ENCODE results near the gene LIME1.

LIME1 gene

DNA sequence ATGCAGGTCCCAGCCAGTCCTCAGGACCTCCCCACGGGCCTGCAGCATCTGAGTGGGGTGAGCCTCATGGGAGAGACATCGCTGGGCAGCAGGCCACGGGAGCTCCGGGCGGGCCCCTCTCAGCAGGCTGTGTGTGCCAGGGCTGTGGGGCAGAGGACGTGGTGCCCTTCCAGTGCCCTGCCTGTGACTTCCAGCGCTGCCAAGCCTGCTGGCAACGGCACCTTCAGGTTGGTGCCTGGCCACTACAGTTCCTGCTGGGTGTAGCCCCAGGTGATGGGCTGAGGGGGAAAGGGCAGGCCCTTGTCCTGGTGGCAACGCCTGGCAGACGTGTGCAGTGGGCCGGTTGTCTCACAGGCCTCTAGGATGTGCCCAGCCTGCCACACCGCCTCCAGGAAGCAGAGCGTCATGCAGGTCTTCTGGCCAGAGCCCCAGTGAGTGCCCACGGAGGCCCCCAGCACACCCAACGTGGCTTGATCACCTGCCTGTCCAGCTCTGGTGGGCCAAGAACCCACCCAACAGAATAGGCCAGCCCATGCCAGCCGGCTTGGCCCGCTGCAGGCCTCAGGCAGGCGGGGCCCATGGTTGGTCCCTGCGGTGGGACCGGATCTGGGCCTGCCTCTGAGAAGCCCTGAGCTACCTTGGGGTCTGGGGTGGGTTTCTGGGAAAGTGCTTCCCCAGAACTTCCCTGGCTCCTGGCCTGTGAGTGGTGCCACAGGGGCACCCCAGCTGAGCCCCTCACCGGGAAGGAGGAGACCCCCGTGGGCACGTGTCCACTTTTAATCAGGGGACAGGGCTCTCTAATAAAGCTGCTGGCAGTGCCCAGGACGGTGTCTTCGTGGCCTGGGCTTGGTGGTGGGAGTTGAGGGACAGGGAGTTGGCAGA lies 40.8 kb upstream of the LIME1 start:
- Histone ChIP-seq H3K36me3 (ENCODE audit: control insufficient read depth, low read length) (peaks cover 12% of the 10 kb centered on the region), H3K4me1 (ENCODE audit: control insufficient read depth, low read length) (peaks cover 9% of the 10 kb centered on the region), H3K27me3 (ENCODE audit: control insufficient read depth, low read length) (no peaks in the 10 kb centered on the region), H3K4me3 (ENCODE audit: low read length) (no peak overlapping the region), H3K9me3 (ENCODE audit: control insufficient read depth, insufficient read depth, low read length) (no peaks in the 10 kb centered on the region), H3K79me2 (ENCODE audit: control insufficient read depth, low read length) (no peaks in the 10 kb centered on the region), H3K4me2 (ENCODE audit: low read length) (no peak overlapping the region), H3K27ac (ENCODE audit: low read depth, low read length) (no peak overlapping the region), H3K9me2 (replicated peaks; ENCODE audit: control insufficient read depth, low read length) (no peaks in the 10 kb centered on the region), H3F3A (ENCODE audit: control insufficient read depth, insufficient read depth) (no peaks in the 10 kb centered on the region), H4K20me1 (ENCODE audit: control insufficient read depth, insufficient read depth, low read depth, low read length) (no peaks in the 10 kb centered on the region)
- TF ChIP-seq EZH2phosphoT487 (IDR thresholded peaks at IDR 0.05; ENCODE audit: borderline replicate concordance, low read length): no peak
- TF ChIP-seq CTCF (IDR thresholded peaks at IDR 0.05; ENCODE audit: low read depth, low read length, poor library complexity, severe bottlenecking): no peak

- H3K36me3 ChIP-seq (ENCODE audit: control insufficient read depth, low read length): peaks cover 12% of the 10 kb centered on the region
- no peak overlapping the region for H3K4me3 ChIP-seq (ENCODE audit: low read length)
- no peaks in the 10 kb centered on the region for H4K20me1 ChIP-seq (ENCODE audit: control insufficient read depth, insufficient read depth, low read depth, low read length)
- no peak overlapping the region for H3K4me2 ChIP-seq (ENCODE audit: low read length)
- no peaks in the 10 kb centered on the region for H3K27me3 ChIP-seq (ENCODE audit: control insufficient read depth, low read length)
- no peaks in the 10 kb centered on the region for H3K9me3 ChIP-seq (ENCODE audit: control insufficient read depth, insufficient read depth, low read length)
- no peak overlapping the region for H3K27ac ChIP-seq (ENCODE audit: low read depth, low read length)
- H3K9me2 ChIP-seq (replicated peaks; ENCODE audit: control insufficient read depth, low read length): no peaks in the 10 kb centered on the region
- H3K79me2 ChIP-seq (ENCODE audit: control insufficient read depth, low read length): no peaks in the 10 kb centered on the region
- H3F3A ChIP-seq (ENCODE audit: control insufficient read depth, insufficient read depth): no peaks in the 10 kb centered on the region
- TF ChIP-seq EZH2phosphoT487 (IDR thresholded peaks at IDR 0.05; ENCODE audit: borderline replicate concordance, low read length): no peak
- no peak for TF ChIP-seq CTCF (IDR thresholded peaks at IDR 0.05; ENCODE audit: low read depth, low read length, poor library complexity, severe bottlenecking)
- peaks cover 9% of the 10 kb centered on the region for H3K4me1 ChIP-seq (ENCODE audit: control insufficient read depth, low read length)
Observed at GRCh38 chr20:63696306-63696627, 40.2 kb upstream of the LIME1 start.

- Histone ChIP-seq H3K4me2 (ENCODE audit: low read length) (no peak within 1 kb of the TSS), H3K27me3 (ENCODE audit: control insufficient read depth, low read length) (no peaks in the 10 kb centered on the region), H3K79me2 (ENCODE audit: control insufficient read depth, low read length) (no peaks in the 10 kb centered on the region), H3K27ac (ENCODE audit: low read depth, low read length) (no peak within 1 kb of the TSS), H3K9me3 (ENCODE audit: control insufficient read depth, insufficient read depth, low read length) (no peaks in the 10 kb centered on the region), H4K20me1 (ENCODE audit: control insufficient read depth, insufficient read depth, low read depth, low read length) (no peaks in the 10 kb centered on the region), H3F3A (ENCODE audit: control insufficient read depth, insufficient read depth) (no peaks in the 10 kb centered on the region), H3K4me1 (ENCODE audit: control insufficient read depth, low read length) (peaks cover 9% of the 10 kb centered on the region), H3K9me2 (replicated peaks; ENCODE audit: control insufficient read depth, low read length) (no peaks in the 10 kb centered on the region), H3K36me3 (ENCODE audit: control insufficient read depth, low read length) (peaks cover 10% of the 10 kb centered on the region), H3K4me3 (ENCODE audit: low read length) (no peak within 1 kb of the TSS)
- TF ChIP-seq EZH2phosphoT487 (IDR thresholded peaks at IDR 0.05; ENCODE audit: borderline replicate concordance, low read length) (no peak), CTCF (IDR thresholded peaks at IDR 0.05; ENCODE audit: low read depth, low read length, poor library complexity, severe bottlenecking) (no peak)
Observed at GRCh38 chr20:63696628-63697356, 39.7 kb upstream of the LIME1 start, which contains the start of gene TNFRSF6B. Gene TNFRSF6B (plus strand): TSS chr20:63696652. CDS start chr20:63696768, 116 bp downstream.
